Measurements from ENCODE around the gene CHIA.
"Not testable (repeated sequence)": the region's sequence is repeated elsewhere in the genome, so short reads cannot be mapped to it uniquely, and the experiment has no call there.

CHIA gene

DNA sequence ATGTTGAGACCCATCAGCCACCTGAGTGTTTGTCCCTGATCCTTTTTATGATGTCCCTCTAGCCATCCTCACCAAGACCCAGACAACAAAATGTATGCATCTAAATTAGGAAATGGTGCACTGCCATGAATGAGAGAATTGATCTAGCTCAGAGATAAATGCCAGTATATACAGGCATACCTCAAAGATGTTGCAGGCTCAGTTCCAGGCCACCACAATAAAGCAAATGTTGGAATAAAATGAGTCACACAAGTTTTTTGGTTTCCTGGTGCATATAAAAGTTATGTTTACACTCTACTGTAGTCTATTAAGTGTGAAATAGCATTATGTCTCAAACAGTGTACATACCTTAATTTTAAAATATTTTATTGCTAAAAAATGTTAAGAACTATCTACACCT lies 63.9 kb downstream of the CHIA start:
- CTCF ChIA-PET, result no interaction called here
- no peak for DNase-seq (ENCODE audit: low spot score)
- TF ChIP-seq, protein P1, sequence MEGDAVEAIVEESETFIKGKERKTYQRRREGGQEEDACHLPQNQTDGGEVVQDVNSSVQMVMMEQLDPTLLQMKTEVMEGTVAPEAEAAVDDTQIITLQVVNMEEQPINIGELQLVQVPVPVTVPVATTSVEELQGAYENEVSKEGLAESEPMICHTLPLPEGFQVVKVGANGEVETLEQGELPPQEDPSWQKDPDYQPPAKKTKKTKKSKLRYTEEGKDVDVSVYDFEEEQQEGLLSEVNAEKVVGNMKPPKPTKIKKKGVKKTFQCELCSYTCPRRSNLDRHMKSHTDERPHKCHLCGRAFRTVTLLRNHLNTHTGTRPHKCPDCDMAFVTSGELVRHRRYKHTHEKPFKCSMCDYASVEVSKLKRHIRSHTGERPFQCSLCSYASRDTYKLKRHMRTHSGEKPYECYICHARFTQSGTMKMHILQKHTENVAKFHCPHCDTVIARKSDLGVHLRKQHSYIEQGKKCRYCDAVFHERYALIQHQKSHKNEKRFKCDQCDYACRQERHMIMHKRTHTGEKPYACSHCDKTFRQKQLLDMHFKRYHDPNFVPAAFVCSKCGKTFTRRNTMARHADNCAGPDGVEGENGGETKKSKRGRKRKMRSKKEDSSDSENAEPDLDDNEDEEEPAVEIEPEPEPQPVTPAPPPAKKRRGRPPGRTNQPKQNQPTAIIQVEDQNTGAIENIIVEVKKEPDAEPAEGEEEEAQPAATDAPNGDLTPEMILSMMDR (conservative IDR thresholded peaks at IDR 0.05; ENCODE audit: low read depth), result no peak
- POLR2A ChIA-PET (ENCODE audit: low non-redundant PET), result no interaction called here
- H3K27ac ChIP-seq, result no peak overlapping the region

DNA sequence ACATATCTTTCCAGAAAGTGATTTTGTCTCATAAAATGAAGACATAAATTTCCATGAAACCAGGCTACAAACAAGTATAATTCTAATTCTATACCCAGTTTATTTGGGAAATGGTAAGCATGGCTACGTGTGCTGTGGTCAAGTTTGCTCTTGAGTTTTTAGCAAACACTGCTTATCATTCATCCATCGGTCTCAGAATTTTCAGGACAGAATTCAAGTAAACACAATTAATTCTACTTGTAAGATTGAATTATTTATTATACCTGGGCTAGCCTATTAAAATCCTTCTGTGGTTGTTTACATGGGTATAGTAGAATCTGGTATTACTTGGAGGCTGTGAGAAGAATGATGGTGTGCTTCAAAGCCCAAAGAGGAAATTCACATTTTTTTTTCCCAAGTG lies 68.3 kb downstream of the CHIA start:
- DNase-seq (ENCODE audit: low spot score), result no peak
- ChIA-PET POLR2A (ENCODE audit: low non-redundant PET) (no interaction called here), CTCF (no interaction called here)
- H3K27ac ChIP-seq, result no peak overlapping the region
- TF ChIP-seq, protein P1 (conservative IDR thresholded peaks at IDR 0.05; ENCODE audit: low read depth), result no peak

DNA sequence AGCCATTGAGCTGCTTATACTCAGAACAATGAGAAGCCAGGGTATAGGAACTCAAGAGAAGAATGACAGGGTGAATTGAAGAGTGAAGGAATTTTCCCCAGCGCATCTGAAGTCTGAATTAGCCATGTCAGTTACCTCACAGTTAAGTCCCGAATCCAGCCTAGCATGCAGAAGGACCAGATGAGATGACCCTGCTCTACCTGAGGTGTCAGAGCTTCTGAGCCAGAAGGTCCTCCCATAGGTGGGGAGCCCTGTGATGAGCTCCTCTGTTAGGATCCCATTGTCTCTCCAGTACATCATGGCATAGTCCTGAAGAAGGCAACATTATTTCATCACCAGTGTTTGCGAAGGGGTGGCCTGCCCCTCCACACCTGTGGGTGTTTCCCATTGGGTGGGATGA lies 68.7 kb downstream of the CHIA start:
- CTCF ChIA-PET, result no interaction called here
- no peak overlapping the region for H3K27ac ChIP-seq
- POLR2A ChIA-PET (ENCODE audit: low non-redundant PET), result no interaction called here
- no peak for DNase-seq (ENCODE audit: low spot score)
- TF ChIP-seq, protein P1 (conservative IDR thresholded peaks at IDR 0.05; ENCODE audit: low read depth), result no peak

DNA sequence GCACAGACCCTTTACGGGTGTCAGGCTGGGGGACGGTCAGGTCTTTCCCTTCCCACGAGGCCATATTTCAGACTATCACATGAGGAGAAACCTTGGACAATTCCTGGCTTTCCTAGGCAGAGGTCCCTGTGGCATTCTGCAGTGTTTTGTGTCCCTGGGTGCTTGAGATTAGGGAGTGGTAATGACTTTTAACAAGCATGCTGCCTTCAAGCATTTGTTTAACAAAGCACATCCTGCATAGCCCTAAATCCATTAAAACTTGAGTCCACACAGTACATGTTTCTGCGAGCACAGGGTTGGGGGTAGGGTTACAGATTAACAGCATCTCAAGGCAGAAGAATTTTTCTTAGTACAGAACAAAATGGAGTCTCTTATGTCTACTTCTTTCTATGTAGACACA lies 69.6 kb downstream of the CHIA start:
- POLR2A ChIA-PET (ENCODE audit: low non-redundant PET); DNase-seq (ENCODE audit: low spot score); H3K27ac ChIP-seq; CTCF ChIA-PET: not testable (repeated sequence)

DNA sequence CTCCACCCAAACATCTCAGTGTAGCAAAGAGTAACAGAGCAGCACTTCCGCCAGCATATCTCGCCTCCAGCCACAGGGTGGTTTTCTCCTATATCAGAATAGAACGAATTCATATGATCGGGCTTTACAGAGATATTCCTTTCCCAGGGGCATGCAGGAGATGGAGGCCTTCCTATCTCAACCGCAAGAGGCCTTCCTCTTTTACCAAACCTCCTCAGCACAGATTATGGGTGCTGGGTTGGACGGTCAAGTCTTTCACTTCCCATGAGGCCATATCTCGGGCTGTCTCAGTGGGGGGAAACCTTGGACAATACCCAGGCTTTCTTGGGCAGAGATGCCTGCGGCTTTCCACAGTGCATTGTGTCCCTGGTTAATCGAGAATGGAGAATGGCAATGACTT lies 71.1 kb downstream of the CHIA start:
- no peak overlapping the region for H3K27ac ChIP-seq
- DNase-seq (ENCODE audit: low spot score), result no peak
- CTCF ChIA-PET, result no interaction called here
- TF ChIP-seq, protein P1 (conservative IDR thresholded peaks at IDR 0.05; ENCODE audit: low read depth), result no peak
- POLR2A ChIA-PET (ENCODE audit: low non-redundant PET), result no interaction called here

DNA sequence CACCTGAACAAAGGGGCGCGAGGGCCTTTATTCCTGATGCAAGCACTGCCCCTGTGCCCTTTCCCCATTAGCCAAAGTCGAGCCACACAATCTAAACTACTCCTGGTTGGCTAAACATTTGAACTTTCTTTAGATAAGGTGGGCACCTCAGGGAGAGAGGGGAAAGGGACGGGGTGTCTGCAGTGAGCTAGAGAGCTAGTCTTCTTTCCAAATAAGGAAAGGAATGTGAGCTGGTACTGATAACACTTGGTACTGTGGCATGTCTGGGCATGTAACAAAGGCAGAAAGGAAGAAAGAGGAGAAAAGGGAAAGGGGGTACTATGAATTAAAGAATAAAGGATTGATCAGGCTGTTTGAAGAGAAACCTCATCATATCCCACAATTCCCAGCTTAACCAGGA lies 74.0 kb downstream of the CHIA start:
- POLR2A ChIA-PET (ENCODE audit: low non-redundant PET), result no interaction called here
- DNase-seq (ENCODE audit: low spot score), result no peak
- TF ChIP-seq, protein P1 (conservative IDR thresholded peaks at IDR 0.05; ENCODE audit: low read depth), result no peak
- H3K27ac ChIP-seq, result no peak overlapping the region
- CTCF ChIA-PET, result interaction anchor here (0.7 to 1.0 kb wide), 2 partner anchors 30 to 141 kb away, joined by 3 to 5 read pairs; no protein-coding TSS in a partner anchor

DNA sequence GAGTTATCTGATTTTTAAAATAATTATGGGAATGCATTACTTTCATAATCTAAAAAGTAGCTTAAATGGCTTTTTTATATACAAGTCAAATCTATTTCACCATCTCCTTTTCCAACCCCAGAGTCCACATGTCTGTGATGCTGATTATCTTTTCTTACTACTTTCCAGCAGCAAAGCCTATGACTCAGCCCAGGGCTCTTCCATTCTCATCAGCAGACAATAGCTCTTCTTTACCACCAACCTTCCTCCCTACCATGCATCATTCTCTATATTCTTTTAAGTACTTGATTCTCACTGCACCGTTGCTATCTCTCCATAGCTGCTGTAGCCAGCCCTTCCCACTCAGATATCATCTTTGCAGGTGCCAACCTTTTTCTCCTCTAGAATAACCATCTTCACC lies 75.6 kb downstream of the CHIA start:
- TF ChIP-seq, protein P1 (conservative IDR thresholded peaks at IDR 0.05; ENCODE audit: low read depth), result no peak
- CTCF ChIA-PET, result no interaction called here
- H3K27ac ChIP-seq, result no peak overlapping the region
- POLR2A ChIA-PET (ENCODE audit: low non-redundant PET), result no interaction called here
- no peak for DNase-seq (ENCODE audit: low spot score)

Measured in RWPE1 (cell line).